Glutamatergic neuron (in vitro differentiated cells): ENCODE results near the gene SDHA. TPM values are rescaled to one million over a fixed set of nuclear protein-coding genes. Genes with fewer than 3 reads are reported as not detected.
A peak's percentile ranks its signal among the peaks of the same experiment; 100 is the strongest.

Source experiments
- DNase-seq: peaks from one replicate; pipeline ENCODE4 v3.0.0; 2022
- H3K27ac Mint-ChIP-seq: one replicate; pipeline ENCODE4 v1.8.0; 2020; ENCODE audit warnings: mild to moderate bottlenecking, mixed read lengths, inconsistent platforms; ENCODE audit not compliant: unreplicated experiment
- H3K27me3 Mint-ChIP-seq: one replicate; pipeline ENCODE4 v1.8.0; 2020; ENCODE audit warnings: mild to moderate bottlenecking, moderate library complexity, mixed read lengths, inconsistent platforms; ENCODE audit not compliant: unreplicated experiment
- H3K36me3 Mint-ChIP-seq: one replicate; pipeline ENCODE4 v1.8.0; 2020; ENCODE audit warnings: mild to moderate bottlenecking, mixed read lengths, inconsistent platforms; ENCODE audit not compliant: unreplicated experiment
- H3K4me1 Mint-ChIP-seq: one replicate; pipeline ENCODE4 v1.8.0; 2020; ENCODE audit warnings: mild to moderate bottlenecking, low read depth, mixed read lengths, inconsistent platforms; ENCODE audit not compliant: unreplicated experiment
- H3K4me3 Mint-ChIP-seq: one replicate; pipeline ENCODE4 v1.8.0; 2020; ENCODE audit warnings: mild to moderate bottlenecking, mixed read lengths, inconsistent platforms; ENCODE audit not compliant: unreplicated experiment
- H3K9me3 Mint-ChIP-seq: one replicate; pipeline ENCODE4 v1.8.0; 2020; ENCODE audit warnings: mild to moderate bottlenecking, moderate library complexity, mixed read lengths, inconsistent platforms; ENCODE audit not compliant: unreplicated experiment
- CTCF ChIP-seq: fragments of 200-600 bp; sonication (generic); IDR thresholded peaks from one replicate; pipeline ENCODE4 v1.5.0; 2021; ENCODE audit not compliant: partially characterized antibody, unreplicated experiment
- total RNA-seq: library from RNA; stranded (reverse); fragmentation: NEBNext Ultra II Directional; extraction: Animal tissue kit (Norgen Biotek cat#: 25700); gene quantifications from one replicate; pipeline ENCODE4 v1.2.1, GENCODE V29; 2021; ENCODE audit not compliant: unreplicated experiment

The SDHA gene
- total RNA-seq, 1 donor from 2014 or later: 81.3 TPM

- H3K9me3 Mint-ChIP-seq: peaks cover 6% of the 10 kb centered on the region
- peaks cover 10% of the 10 kb centered on the region for H3K27me3 Mint-ChIP-seq
- H3K27ac Mint-ChIP-seq: no peak overlapping the region
- H3K4me1 Mint-ChIP-seq: peaks cover 22% of the 10 kb centered on the region
- DNase-seq: peak; percentile 18
- no peaks in the 10 kb centered on the region for H3K36me3 Mint-ChIP-seq
- no peak overlapping the region for H3K4me3 Mint-ChIP-seq
- TF ChIP-seq CTCF: no peak
These were observed 26.0 kb upstream of the SDHA start for GRCh38 chr5:191949-192690.

- peaks cover 20% of the 10 kb centered on the region for H3K4me1 Mint-ChIP-seq
- TF ChIP-seq CTCF: no peak
- H3K36me3 Mint-ChIP-seq: no peaks in the 10 kb centered on the region
- H3K27ac Mint-ChIP-seq: no peak overlapping the region
- peaks cover 6% of the 10 kb centered on the region for H3K9me3 Mint-ChIP-seq
- no peak overlapping the region for H3K4me3 Mint-ChIP-seq
- peak; percentile 13 for DNase-seq
- H3K27me3 Mint-ChIP-seq: peaks cover 10% of the 10 kb centered on the region
These were observed 25.5 kb upstream of the SDHA start for GRCh38 chr5:192691-192969.

GRCh38 chr5:192970-193831 is 24.9 kb upstream of the SDHA start:
- Mint-ChIP-seq H3K9me3 (peaks cover 6% of the 10 kb centered on the region), H3K4me1 (peaks cover 18% of the 10 kb centered on the region), H3K4me3 (no peak overlapping the region), H3K36me3 (no peaks in the 10 kb centered on the region), H3K27me3 (peaks cover 10% of the 10 kb centered on the region), H3K27ac (no peak overlapping the region)
- no peak for TF ChIP-seq CTCF
- peak; percentile 14 for DNase-seq

GRCh38 chr5:194102-194501 is 24.0 kb upstream of the SDHA start:
- Mint-ChIP-seq H3K27ac (no peak overlapping the region), H3K36me3 (no peaks in the 10 kb centered on the region), H3K27me3 (peaks cover 6% of the 10 kb centered on the region), H3K9me3 (peaks cover 6% of the 10 kb centered on the region), H3K4me3 (no peak overlapping the region), H3K4me1 (peaks cover 13% of the 10 kb centered on the region)
- peak; percentile 21 for DNase-seq
- TF ChIP-seq CTCF: no peak
